ENCODE measurements around the gene NCAN.

The NCAN gene

DNA sequence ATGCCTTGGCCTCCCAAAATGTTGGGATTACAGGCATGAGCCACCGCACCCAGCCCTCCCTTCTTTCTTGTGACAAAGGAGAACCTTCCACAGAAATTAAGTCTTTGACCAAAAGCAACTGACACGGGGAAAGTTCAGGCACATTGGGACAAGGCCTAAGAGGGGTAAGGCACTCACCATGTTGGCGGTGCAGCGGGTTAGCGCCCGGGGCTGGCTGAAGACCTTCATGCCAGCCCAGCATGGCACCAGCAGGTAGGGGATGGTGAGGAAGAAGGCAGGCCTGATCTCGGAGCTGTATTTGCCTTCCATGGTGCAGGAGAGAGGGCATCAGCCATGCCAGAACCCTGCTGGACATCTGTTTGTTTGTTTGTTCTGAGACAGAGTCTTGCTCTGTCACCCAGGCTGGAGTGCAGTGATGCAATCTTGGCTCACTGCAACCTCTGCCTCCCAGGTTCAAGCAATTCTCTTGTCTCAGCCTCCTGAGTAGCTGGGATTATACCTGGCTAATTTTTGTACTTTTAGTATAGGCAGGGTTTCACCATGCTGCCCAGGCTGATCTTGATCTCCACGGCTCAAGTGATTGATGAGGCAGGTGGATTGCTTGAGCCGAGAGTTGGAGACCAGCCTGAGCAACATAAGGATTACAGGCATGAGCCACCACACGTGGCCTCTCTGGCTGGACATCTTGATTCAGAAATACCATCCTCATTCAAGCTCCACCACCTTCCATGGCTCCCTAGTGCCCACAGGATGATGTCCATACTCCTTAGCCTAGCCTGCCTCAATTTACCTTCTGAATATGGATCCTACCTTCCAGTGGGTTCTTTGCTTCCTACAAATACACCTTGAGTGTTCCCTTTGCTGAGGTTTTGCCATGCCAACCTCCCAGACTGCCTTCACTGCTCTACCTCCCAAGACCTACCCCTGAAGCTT lies 57.0 kb downstream of the NCAN start:
- FAIRE-seq (no peak), DNase-seq (ENCODE audit: insufficient read length, low spot score) (no peak)
- TF ChIP-seq POLR2A (IDR thresholded peaks at IDR 0.05; ENCODE audit: low read depth, low read length), result no peak

DNA sequence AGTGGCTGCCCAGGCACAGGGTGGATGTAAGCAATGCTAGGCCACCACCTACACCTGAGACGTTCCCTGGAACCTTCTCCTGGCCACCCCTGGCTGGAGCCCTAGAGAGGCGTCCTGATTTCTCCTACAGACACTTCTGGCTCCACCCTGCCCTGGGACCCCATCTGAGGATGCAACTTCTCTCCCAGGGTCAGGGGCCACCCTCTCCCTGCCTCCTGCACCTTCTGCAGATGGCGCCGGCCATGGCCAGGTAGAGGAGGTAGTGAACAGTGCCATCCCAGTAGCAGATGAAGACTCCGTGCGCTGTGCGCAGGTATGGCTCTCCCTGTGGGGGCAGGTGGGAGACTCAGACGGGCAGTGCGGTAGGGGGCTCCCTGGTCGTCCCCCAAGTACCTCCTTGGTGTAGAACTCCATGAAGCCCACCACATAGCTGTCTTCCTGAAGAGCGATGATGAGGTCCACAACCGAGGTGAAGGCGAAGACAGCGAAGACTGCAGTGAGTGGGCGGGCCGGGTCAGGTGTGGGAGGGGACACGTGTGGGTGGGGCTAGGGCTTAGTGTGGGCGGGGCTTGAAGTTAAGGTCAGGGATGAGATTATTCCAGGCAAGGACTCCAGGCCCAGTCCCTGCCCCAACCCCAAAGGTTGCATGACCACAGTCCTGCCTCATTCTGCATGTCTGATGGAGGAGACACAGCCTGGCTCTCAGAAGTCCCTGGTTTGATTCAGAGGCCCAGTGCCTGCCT lies 58.4 kb downstream of the NCAN start:
- no peak for TF ChIP-seq POLR2A (IDR thresholded peaks at IDR 0.05; ENCODE audit: low read depth, low read length)
- no peak for DNase-seq (ENCODE audit: insufficient read length, low spot score)
- no peak for FAIRE-seq

DNA sequence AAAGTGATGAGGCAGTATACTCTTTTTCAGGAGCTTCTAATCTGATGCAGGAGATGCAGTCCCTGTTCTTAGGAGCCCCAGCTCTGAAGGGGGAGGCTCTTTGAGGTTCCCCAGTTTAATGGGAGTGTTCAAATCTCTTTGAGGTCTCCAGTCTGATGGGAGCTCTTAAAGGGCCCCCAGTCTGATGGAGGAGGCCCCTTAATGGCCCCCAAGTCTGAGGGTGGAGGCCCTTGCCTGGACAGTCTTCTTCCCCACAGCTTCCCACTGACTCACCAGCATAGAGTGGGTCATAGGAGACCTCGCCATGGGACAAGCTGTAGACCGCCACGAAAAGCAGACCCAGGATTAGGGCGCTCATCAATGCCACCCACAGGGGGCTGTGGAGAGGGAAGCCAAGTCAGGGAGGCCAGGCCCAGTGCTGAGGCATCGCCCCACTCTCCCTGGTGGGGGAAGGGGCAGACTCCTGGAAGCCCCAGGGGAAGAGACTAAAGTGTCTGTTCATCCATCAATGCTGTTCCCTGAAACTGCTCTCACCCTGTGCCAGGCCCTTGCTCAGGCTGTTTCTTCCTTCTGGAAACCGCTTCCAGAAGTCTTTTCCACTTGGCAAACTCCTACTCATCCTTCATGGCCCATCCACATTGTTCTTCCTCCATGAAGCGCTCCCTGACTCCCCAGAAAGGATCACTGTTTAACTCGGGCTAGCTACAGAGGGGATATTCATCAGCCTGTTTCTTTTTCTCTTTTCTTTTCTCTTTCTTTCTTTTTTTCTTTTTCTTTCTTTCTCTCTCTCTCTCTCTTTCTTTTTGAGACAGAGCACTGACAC lies 59.2 kb downstream of the NCAN start:
- DNase-seq (ENCODE audit: insufficient read length, low spot score) (no peak), FAIRE-seq (no peak)
- no peak for TF ChIP-seq POLR2A (IDR thresholded peaks at IDR 0.05; ENCODE audit: low read depth, low read length)

DNA sequence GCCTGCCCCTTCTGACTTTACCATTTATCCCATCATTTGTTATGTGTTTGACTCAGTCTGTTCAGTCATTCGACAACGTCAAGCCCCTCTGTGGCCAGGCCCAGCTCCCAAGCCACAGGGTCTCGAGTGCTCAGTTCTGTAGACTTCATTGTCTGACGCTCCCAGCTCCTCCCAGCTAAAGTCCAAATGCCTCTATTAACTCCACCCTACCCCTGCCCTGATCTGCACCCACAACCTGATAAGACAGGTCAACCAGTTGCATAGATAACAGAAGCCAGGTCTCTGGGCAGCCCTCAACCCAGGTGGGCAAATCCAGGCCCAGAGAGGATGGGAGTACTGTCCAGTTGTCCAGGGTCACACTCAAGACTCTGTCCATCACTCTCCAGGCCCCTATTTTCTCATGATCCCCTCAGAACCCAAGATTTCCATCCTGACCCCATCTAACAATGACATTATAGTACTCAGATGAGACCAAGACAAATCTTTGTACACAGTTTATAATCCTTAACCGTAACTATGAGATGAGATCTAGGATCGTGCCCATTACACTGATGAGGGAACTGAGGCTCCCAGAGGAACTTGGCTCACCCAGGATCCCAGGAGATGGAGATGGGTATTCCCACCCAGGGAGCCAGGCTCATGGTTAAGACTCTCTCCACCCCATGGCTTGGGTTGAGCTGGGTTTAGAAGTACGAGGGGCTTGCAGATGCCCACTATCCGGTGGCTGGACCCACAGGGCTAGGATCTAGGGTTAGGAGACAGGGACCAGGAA lies 60.3 kb downstream of the NCAN start:
- FAIRE-seq (no peak), DNase-seq (ENCODE audit: insufficient read length, low spot score) (no peak)
- TF ChIP-seq POLR2A (IDR thresholded peaks at IDR 0.05; ENCODE audit: low read depth, low read length), result no peak

DNA sequence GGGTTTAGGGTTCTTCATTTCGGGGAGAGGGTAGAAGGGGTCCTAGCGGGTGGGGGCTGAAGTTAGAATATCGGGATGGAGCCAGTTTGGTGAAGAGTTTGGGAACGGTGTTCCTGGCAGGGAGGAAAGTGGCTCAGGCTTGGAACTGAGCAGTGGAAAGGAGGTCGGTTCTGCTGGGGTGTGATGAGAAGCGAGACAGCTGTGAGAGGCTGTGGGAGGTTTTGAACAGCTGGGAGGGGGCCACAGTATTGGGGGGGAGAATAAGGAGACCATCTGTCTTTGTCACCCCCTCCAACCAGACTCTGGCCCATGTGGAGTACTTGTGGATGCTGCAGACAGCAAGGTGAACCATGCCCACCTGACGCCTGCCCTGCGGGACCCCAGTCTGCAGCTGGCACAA lies 62.4 kb downstream of the NCAN start:
- DNase-seq (ENCODE audit: insufficient read length, low spot score) (no peak), FAIRE-seq (no peak)
- TF ChIP-seq POLR2A (IDR thresholded peaks at IDR 0.05; ENCODE audit: low read depth, low read length), result no peak

DNA sequence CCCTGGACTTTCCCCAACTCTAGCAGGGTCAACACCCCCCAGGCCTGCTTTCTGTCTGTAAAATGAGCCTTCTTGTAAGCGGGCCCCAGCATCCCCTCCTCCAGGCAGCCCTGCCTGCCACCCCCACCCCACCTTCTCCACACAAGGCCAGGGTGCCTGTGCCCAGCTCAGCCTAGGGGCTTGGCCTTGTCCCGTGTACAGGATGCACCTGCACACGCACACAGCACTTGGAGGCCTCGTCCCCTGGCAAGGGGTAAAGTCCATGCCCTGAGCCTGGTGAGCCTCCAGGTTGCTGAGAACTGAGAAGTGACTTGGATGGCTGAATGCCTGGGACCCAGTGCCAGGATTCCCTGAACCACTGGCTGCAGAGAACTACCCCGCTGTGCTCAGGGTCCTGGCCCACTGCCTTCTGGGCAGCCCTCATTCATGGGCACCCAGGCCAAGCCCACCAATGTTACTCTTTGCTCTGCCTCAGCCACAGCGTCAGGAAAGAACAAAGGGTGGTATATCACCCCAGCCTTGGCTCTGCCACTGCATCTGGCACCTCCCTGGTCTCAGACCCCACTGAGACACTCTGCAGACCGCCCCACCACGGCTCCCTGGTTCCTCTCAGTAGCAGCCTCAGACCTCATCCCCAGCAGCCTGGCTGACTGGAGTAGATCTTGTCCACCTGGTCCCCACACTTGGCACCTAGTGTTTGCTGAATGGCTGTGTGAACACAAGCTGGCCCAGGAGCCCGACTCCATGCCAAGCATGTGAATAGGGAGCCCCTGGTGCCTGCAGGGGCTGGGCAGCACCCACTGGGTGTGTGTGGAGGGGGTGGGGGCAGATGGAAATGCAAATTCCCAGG lies 63.2 kb downstream of the NCAN start:
- DNase-seq (ENCODE audit: insufficient read length, low spot score), result no peak
- no peak for FAIRE-seq
- TF ChIP-seq POLR2A (IDR thresholded peaks at IDR 0.05; ENCODE audit: low read depth, low read length), result no peak

DNA sequence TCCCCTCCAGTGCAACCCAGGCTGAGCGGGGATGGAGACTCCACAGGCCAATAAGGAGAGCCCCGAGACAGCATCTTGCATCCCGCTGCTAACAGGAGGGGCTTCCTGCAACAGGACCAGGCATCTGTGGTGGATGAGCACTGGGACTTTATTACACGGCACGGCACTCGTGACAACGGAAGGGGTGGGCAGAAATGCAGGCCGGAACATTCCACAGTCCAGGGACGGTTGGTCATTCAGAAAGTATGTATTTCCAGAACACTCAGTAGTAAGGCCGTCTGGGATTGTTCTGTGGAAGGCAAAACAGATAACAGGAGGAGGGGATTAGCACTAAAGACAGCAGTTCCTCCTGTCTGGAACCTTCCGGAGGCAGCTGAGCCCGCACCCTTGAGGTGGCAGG lies 64.6 kb downstream of the NCAN start:
- DNase-seq (ENCODE audit: insufficient read length, low spot score) (no peak), FAIRE-seq (no peak)
- no peak for TF ChIP-seq POLR2A (IDR thresholded peaks at IDR 0.05; ENCODE audit: low read depth, low read length)

DNA sequence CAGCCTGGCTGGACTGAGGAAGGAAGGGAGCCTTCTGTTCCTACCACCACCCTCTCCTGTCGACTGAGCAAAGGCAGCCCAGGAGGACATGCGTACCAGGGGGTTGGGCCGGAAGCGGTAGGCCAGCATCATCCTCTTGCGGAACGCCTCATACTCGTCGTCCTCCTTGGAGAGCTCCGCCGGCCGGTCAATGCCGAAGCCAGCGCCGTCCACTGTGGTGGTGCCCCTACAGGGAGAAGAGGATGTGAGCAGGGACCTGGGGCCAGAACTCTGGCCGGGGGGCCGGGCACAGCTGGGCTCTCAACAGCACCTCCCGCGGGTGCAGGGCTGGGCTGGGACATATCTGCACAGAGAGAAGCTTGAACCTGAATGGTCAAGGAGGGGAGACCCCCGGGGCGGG lies 65.1 kb downstream of the NCAN start:
- TF ChIP-seq POLR2A (IDR thresholded peaks at IDR 0.05; ENCODE audit: low read depth, low read length), result no peak
- no peak for FAIRE-seq
- DNase-seq (ENCODE audit: insufficient read length, low spot score), result no peak

DNA sequence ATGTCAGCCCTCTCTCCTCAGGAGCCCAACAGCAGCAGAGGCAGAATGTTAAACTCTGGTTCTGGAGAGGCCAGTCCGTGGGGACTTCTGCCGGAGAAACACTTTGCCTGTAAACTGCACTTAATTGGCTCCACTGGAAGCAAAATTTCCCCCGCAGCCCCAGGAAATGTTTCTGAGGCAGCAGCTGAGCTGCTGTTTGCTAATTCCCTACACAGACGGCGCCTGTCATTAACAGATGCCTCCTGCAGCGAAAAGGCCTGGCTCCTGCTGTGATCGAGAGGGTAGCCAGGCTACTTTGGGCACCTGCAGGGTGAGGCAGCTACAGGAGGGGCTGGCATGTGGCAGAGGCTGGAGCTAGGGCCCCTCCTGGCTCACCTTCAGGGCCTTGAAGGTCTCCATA lies 66.6 kb downstream of the NCAN start:
- FAIRE-seq (no peak), DNase-seq (ENCODE audit: insufficient read length, low spot score) (no peak)
- TF ChIP-seq POLR2A (IDR thresholded peaks at IDR 0.05; ENCODE audit: low read depth, low read length), result no peak

DNA sequence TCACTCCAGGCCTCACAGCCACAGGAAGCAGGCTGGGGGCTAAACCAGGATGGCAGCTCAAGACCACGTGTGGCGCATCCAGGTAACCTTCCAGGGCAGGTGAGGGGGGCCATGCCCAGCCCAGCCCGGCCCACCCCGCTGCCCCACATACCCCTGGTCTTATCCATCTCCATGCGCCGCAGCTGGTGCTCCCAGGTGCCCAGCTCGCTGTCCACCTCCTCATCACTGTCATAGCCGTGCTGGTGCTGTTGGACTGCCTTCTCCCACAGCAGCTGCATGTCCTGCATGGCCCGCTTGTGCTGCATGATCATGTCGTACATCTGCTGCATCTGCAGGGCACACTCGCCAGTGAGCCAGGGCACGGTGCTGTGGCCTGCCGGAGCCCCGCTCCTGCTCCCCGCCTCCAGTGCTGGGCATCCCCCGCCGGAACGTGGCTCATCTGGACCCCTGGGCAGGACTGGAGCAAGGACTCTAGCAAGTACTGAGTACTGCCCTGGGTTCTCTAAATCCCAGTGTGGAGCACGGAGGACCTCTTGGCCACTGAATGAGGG lies 67.4 kb downstream of the NCAN start:
- FAIRE-seq, result no peak
- DNase-seq (ENCODE audit: insufficient read length, low spot score), result no peak
- no peak for TF ChIP-seq POLR2A (IDR thresholded peaks at IDR 0.05; ENCODE audit: low read depth, low read length)

DNA sequence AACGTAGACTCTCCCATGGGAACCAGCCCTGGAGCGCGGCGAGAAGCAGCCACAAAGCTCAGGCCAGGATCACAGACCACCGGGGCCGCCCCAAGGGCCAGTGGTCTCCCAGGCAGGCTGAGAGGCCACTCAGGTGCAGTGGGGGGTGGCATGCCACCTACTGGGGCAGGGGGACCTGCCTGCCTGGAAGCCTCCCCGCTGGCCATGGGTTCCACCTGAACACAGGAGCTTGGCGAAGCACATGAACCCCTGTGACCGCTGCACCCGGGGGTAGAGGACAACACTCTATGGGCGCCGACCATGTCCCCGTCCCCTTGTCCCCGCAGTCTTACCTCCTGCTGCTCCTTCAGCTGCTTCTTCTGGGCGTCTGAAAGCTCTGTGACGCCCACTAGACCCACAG lies 68.1 kb downstream of the NCAN start:
- no peak for TF ChIP-seq POLR2A (IDR thresholded peaks at IDR 0.05; ENCODE audit: low read depth, low read length)
- no peak for FAIRE-seq
- no peak for DNase-seq (ENCODE audit: insufficient read length, low spot score)

DNA sequence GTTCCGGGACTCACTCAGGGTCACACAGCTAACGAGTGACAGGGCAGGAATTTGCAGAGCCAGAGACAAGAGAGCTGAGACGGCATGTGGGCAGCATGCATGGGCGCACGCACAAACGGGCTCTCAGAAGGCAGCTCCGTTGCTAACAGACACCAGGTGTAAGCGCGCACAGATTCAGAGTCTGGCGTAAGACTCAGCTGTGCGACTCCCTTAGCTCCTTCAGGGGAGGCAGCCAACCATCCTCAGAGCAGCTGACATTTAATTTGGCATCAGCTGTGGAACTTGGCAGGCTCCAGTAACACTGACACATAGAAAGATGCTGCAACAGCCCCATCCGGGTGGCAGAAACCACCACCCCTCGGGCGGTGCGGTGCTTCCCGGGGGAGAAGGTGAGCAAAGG lies 68.8 kb downstream of the NCAN start:
- no peak for FAIRE-seq

More for the DNA sequence above, 68.8 kb downstream of the NCAN start:
- DNase-seq (ENCODE audit: insufficient read length, low spot score), result no peak
- TF ChIP-seq POLR2A (IDR thresholded peaks at IDR 0.05; ENCODE audit: low read depth, low read length), result no peak

Data from H54 (cell line).